ENCODE data around the gene CNTNAP2. TPM values are rescaled to one million over a fixed set of nuclear protein-coding genes. Genes with fewer than 3 reads are reported as not detected.

Gene CNTNAP2
- total and polyA plus RNA-seq, 2 of the 13 experiments (the other 11 are each of a cell fraction or from before 2014, with no cell fraction given) = 0.40 to 0.42 TPM

DNA sequence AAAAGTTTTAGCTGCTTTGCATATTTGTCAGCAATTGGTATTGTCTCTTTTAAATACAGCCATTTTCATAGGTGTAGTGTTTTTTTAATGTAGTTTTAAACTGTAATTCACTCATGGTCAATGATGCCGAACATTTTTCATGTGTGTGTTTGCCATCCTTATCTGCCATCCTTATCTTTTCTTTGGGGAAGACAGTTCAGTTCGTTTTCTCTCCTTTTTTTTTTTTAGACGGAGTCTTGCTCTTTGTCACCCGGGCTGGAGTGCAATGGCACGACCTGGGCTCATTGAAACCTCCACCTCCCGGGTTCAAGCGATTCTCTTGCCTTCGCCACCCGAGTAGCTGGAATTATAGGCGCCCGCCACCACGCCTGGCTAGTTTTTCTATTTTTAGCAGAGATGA lies 545.3 kb downstream of the CNTNAP2 start (continued):
- TF ChIP-seq ZFY (CRISPR knock-in tag; IDR thresholded peaks at IDR 0.05) = no peak

GRCh38 chr7:146665023-146665422 lies 548.4 kb downstream of the CNTNAP2 start:
- intact Hi-C loops (cut with micrococcal nuclease; ENCODE audit: unreplicated experiment) = no loop called here
- H3K9me3 ChIP-seq (ENCODE audit: low read length) = peaks cover 80% of the 10 kb centered on the region
- ATAC-seq = no peak
- 52% methylated on average over 12 of the region's 12 CpGs for WGBS (ENCODE audit: low lambda C conversion rate)
- no peaks in the 10 kb centered on the region for H3K4me1 ChIP-seq (ENCODE audit: insufficient read depth, low read length)
- FAIRE-seq = no peak
- BruUV-seq (replicated peaks) = no TSS peak
- no peaks in the 10 kb centered on the region for H3K36me3 ChIP-seq (replicated peaks in 1 of 2; ENCODE audit: control insufficient read depth in 1 of 2, insufficient read depth in 2 of 2, low read length in 2 of 2)
- no peak for TF ChIP-seq KDM3A (CRISPR knock-in tag; IDR thresholded peaks at IDR 0.05; ENCODE audit: low read depth)
- no peak for TF ChIP-seq GPN1 (CRISPR knock-in tag; IDR thresholded peaks at IDR 0.05; ENCODE audit: borderline replicate concordance)
- no peak for TF ChIP-seq ZMYM4 (CRISPR knock-in tag; IDR thresholded peaks at IDR 0.05)
- TF ChIP-seq KLF9 (CRISPR knock-in tag; IDR thresholded peaks at IDR 0.05; ENCODE audit: low read depth) = no peak
- no peak for TF ChIP-seq JARID2 (CRISPR knock-in tag; IDR thresholded peaks at IDR 0.05; ENCODE audit: insufficient replicate concordance)
- no peak for TF ChIP-seq ZNF451 (CRISPR knock-in tag; IDR thresholded peaks at IDR 0.05)
- TF ChIP-seq ZNF407 (CRISPR knock-in tag; IDR thresholded peaks at IDR 0.05; ENCODE audit: not compliant biosample characterization) = no peak
- TF ChIP-seq RXRA (CRISPR knock-in tag; IDR thresholded peaks at IDR 0.05) = no peak
- TF ChIP-seq E2F5 (CRISPR knock-in tag; conservative IDR thresholded peaks at IDR 0.05) = no peak
- in situ Hi-C loops (cut with HindIII; ENCODE audit: extremely low pct_ligation_motif_present, low pct_unique_long_range_greater_than_20kb) = no loop called here
- H3K27ac ChIP-seq (ENCODE audit: extremely low read length, insufficient read depth, low read length) = no peak overlapping the region
- ChIA-PET CTCF (ENCODE audit: low intra/inter-chr PET ratio, low total read pairs) (no interaction called here), POLR2A (no interaction called here)
- H2AFZ ChIP-seq (ENCODE audit: low read length) = no peak overlapping the region
- H3K9ac ChIP-seq (ENCODE audit: insufficient read depth, low read depth, low read length) = no peak overlapping the region
- no peaks in the 10 kb centered on the region for H3K27me3 ChIP-seq (ENCODE audit: control insufficient read depth in 1 of 2, insufficient read depth in 2 of 2, low read length in 2 of 2)
- no peak overlapping the region for H3K4me3 ChIP-seq (replicated peaks in 1 of 3; ENCODE audit: insufficient read depth in 1 of 3, low read depth in 2 of 3, low read length in 3 of 3)
- DNase-seq (ENCODE audit: low spot score) = no peak
- H4K20me1 ChIP-seq (ENCODE audit: insufficient read depth, low read length) = no peaks in the 10 kb centered on the region
- H3K79me2 ChIP-seq (ENCODE audit: insufficient read depth, low read length) = no peaks in the 10 kb centered on the region
- no peak overlapping the region for H3K4me2 ChIP-seq (ENCODE audit: low read depth, low read length)
